T-cell (primary cell): ENCODE results near the gene SYT6. TPM values are rescaled to one million over a fixed set of nuclear protein-coding genes. Genes with fewer than 3 reads are reported as not detected.

Source experiments
- ATAC-seq, 4 experiments: fragments of 200-7000 bp in 3 of 4; fragments of 150-1000 bp in 1 of 4; cut with Tn5 transposase; replicated peaks in 1 of 4; 1 replicate in 3 of 4; 2 replicates in 1 of 4; pipeline ENCODE4 v1.10.0; 2021; ENCODE audit warnings: moderate library complexity in 3 of 4, mild to moderate bottlenecking in 2 of 4, moderate number of reproducible peaks in 1 of 4
- CTCF ChIA-PET, 2 donors: fragments of 300-600 bp; sonication (Branson Sonifier 250); formaldehyde crosslinking; loops; one replicate each; lab custom pipeline; 2022; ENCODE audit warnings: antibody characterized with exemption in 2 of 2; lab: Charles Lee
- POLR2A ChIA-PET, 2 donors: fragments of 300-600 bp; sonication (Branson Sonifier 250); formaldehyde crosslinking; loops; one replicate each; lab custom pipeline; 2022; ENCODE audit warnings: antibody characterized with exemption in 2 of 2; lab: Charles Lee
- DNase-seq, 35 experiments: peaks; one replicate each; pipeline versions ENCODE4 v3.0.0 to v3.0.0-alpha.2; 2013 to 2023
- H3K27ac ChIP-seq: one replicate; pipeline ENCODE4 v1.5.1; 2013; ENCODE audit warnings: low read length
- H3K27me3 ChIP-seq, 2 experiments: replicated peaks in 1 of 2; 1 replicate in 1 of 2; 2 replicates in 1 of 2; pipeline versions ENCODE4 v1.6.1 to v1.7.0; 2013; ENCODE audit warnings: low read length in 1 of 2, mixed read lengths in 1 of 2; ENCODE audit not compliant: control insufficient read depth in 2 of 2, insufficient read depth in 2 of 2; ENCODE audit errors: extremely low read depth in 1 of 2
- H3K36me3 ChIP-seq, 2 donors: 1 replicate in 1 of 2; 2 replicates in 1 of 2; pipeline versions ENCODE4 v1.6.1 to v1.7.0; 2013; ENCODE audit warnings: low read length in 1 of 2; ENCODE audit not compliant: control insufficient read depth in 2 of 2, insufficient read depth in 1 of 2; ENCODE audit errors: extremely low read depth in 1 of 2
- H3K4me1 ChIP-seq, 2 experiments: 1 replicate in 1 of 2; 2 replicates in 1 of 2; pipeline versions ENCODE4 v1.6.1 to v1.7.0; 2013; ENCODE audit warnings: low read length in 2 of 2, mixed read lengths in 1 of 2; ENCODE audit not compliant: insufficient read depth in 2 of 2, control insufficient read depth in 1 of 2; ENCODE audit errors: extremely low read depth in 1 of 2
- H3K4me3 ChIP-seq, 2 donors: 1 replicate in 1 of 2; 2 replicates in 1 of 2; pipeline versions ENCODE4 v1.5.1 to v1.7.0; 2013; ENCODE audit warnings: mild to moderate bottlenecking in 2 of 2, low read length in 1 of 2, moderate library complexity in 1 of 2; ENCODE audit not compliant: control insufficient read depth in 1 of 2; ENCODE audit errors: extremely low read depth in 1 of 2
- H3K9me3 ChIP-seq: 2 replicates; pipeline ENCODE4 v1.7.0; 2013
- H3K27ac Mint-ChIP-seq, 2 donors: one replicate each; pipeline ENCODE4 v1.8.0; 2020 to 2021; ENCODE audit warnings: mild to moderate bottlenecking in 2 of 2, mixed read lengths in 2 of 2
- H3K27me3 Mint-ChIP-seq, 2 donors: one replicate each; pipeline ENCODE4 v1.8.0; 2021 to 2022; ENCODE audit warnings: mixed read lengths in 2 of 2
- H3K36me3 Mint-ChIP-seq: one replicate; pipeline ENCODE4 v1.8.0; 2021; ENCODE audit warnings: mixed read lengths
- H3K4me1 Mint-ChIP-seq, 3 donors: one replicate each; pipeline ENCODE4 v1.8.0; 2020 to 2022; ENCODE audit warnings: mixed read lengths in 3 of 3, mild to moderate bottlenecking in 1 of 3
- H3K4me3 Mint-ChIP-seq, 3 donors: one replicate each; pipeline ENCODE4 v1.8.0; 2020 to 2022; ENCODE audit warnings: mild to moderate bottlenecking in 3 of 3, mixed read lengths in 3 of 3, moderate library complexity in 3 of 3
- H3K9me3 Mint-ChIP-seq, 3 donors: one replicate each; pipeline ENCODE4 v1.8.0; 2020 to 2022; ENCODE audit warnings: mixed read lengths in 3 of 3
- WGBS: methylation state at CpG from one replicate; pipeline ENCODE4 v1.1.5; 2013; ENCODE audit warnings: missing lambda C conversion rate; ENCODE audit not compliant: insufficient coverage; 5-methylcytosine and 5-hydroxymethylcytosine counted together
- total RNA-seq, 35 experiments: library from RNA in 6 of 35; stranded (reverse) in 6 of 35; fragments of 120-200 nt in 1 of 35; gene quantifications; one replicate each; pipeline versions ENCODE4 v1.2.1 to v1.2.4 and lab custom pipeline; 2013 to 2026

The SYT6 gene
- total RNA-seq, 5 donors from 2014 or later (not counting 1 experiment from before 2014, with no cell fraction given) = 0.12 to 0.20 (median 0.18) TPM; not detected in 2

- H3K27ac Mint-ChIP-seq = no peak overlapping the region
- no peak overlapping the region for H3K27ac ChIP-seq
- no peaks in the 10 kb centered on the region for H3K9me3 ChIP-seq
- H3K27me3 ChIP-seq = peaks cover 2 to 21% of the 10 kb centered on the region in 2 experiments
- peaks cover 0 to 3% of the 10 kb centered on the region in 2 experiments for H3K4me1 ChIP-seq
- ATAC-seq = no peak
- no peaks in the 10 kb centered on the region for H3K36me3 ChIP-seq
- peaks cover 0 to 11% (median 3%) of the 10 kb centered on the region in 3 donors for H3K4me1 Mint-ChIP-seq
- H3K4me3 ChIP-seq = no peak overlapping the region
- no peak for DNase-seq
- WGBS = 80% methylated on average over 1 of the region's 5 CpGs
- H3K36me3 Mint-ChIP-seq = no peaks in the 10 kb centered on the region
- H3K9me3 Mint-ChIP-seq = no peaks in the 10 kb centered on the region
- CTCF ChIA-PET = no interaction called here
- no peak overlapping the region for H3K4me3 Mint-ChIP-seq
- POLR2A ChIA-PET = no interaction called here
- peaks cover 38 to 43% of the 10 kb centered on the region in 2 donors for H3K27me3 Mint-ChIP-seq
These were observed 38.7 kb upstream of the SYT6 start for GRCh38 chr1:114192328-114192727.

DNA sequence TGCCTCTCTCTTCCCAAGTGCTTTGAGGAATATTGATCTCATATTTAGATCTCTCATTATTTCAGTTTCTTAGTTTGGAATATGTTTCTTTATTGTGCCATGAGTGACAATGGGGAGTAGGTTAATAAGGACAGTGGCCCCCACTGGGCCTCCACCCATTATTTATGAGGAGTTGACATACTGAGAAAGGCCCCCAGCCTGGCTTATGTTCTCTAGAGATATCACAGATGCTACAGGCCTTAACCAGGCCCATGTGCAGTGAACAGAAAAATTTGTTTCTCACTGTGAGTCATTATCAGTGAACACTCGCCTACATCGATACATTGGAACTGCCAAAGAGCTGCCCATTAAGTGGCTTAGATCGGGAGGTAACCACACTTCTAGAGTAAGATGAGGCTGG, 35.7 kb upstream of the SYT6 start:
- DNase-seq (no peak), ATAC-seq (no peak)
- Mint-ChIP-seq H3K36me3 (no peaks in the 10 kb centered on the region), H3K27ac (no peak overlapping the region), H3K27me3 (peaks cover 20 to 30% of the 10 kb centered on the region in 2 donors), H3K9me3 (no peaks in the 10 kb centered on the region), H3K4me1 (no peaks in the 10 kb centered on the region), H3K4me3 (no peak overlapping the region)
- Histone ChIP-seq H3K27me3 (peaks cover 0 to 11% of the 10 kb centered on the region in 2 experiments), H3K36me3 (no peaks in the 10 kb centered on the region), H3K9me3 (no peaks in the 10 kb centered on the region), H3K4me3 (no peak overlapping the region), H3K27ac (no peak overlapping the region), H3K4me1 (no peaks in the 10 kb centered on the region)
- ChIA-PET POLR2A (no interaction called here), CTCF (no interaction called here)
- 100% methylated on average over 3 of the region's 3 CpGs for WGBS

DNA sequence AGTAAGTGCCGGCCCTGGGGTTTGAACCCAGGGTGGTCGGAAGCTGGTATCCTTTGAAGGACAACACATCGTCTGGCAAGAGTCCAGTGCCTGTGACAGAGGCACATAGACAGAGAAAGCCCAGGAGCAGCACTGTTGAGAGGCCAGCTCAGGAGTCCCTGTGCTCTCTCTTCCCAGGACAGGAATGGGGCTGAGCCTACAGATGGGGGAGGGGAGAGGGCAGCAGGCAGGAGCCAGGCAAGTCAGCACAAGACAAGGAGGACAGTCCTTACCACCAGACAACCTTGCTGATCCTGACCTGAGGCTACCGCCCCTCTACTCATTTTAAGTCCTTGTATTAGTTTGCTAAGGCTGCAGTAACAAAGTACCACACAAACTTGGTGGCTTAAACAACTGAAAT, 27.7 kb upstream of the SYT6 start:
- ChIA-PET POLR2A (no interaction called here), CTCF (no interaction called here)
- H3K4me3 ChIP-seq = no peak overlapping the region
- Mint-ChIP-seq H3K36me3 (no peaks in the 10 kb centered on the region), H3K9me3 (peaks cover 0 to 4% (median 0%) of the 10 kb centered on the region in 3 donors), H3K27me3 (peaks cover 5 to 12% of the 10 kb centered on the region in 2 donors), H3K4me1 (no peaks in the 10 kb centered on the region), H3K27ac (no peak overlapping the region), H3K4me3 (no peak overlapping the region)
- no peak for ATAC-seq
- no peaks in the 10 kb centered on the region for H3K27me3 ChIP-seq
- H3K36me3 ChIP-seq = no peaks in the 10 kb centered on the region
- no peaks in the 10 kb centered on the region for H3K4me1 ChIP-seq
- DNase-seq = no peak
- no peaks in the 10 kb centered on the region for H3K9me3 ChIP-seq
- 89% methylated on average over 3 of the region's 4 CpGs for WGBS
- no peak overlapping the region for H3K27ac ChIP-seq

DNA sequence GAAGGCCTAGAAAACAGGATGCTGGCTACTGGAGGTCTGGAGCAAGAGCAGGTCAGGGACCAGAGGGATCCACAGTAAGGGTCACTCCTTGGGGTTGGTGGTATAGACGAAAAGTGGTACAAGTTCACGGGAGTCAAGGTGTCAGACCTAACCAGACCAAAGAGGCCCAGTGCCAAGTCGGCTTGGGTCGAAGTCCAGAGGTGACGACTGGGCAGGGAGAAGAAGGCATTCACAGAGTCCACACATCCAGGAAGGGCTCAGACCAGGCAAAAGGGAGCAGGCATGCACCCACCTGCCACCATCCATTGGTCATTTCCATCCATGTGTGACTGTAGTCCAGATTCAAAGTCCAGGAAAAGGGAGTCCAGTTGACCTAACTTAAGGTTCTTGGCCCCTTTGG, 27.1 kb upstream of the SYT6 start:
- H3K27ac ChIP-seq = no peak overlapping the region
- peaks cover 0 to 4% (median 0%) of the 10 kb centered on the region in 3 donors for H3K9me3 Mint-ChIP-seq
- CTCF ChIA-PET = no interaction called here

DNA sequence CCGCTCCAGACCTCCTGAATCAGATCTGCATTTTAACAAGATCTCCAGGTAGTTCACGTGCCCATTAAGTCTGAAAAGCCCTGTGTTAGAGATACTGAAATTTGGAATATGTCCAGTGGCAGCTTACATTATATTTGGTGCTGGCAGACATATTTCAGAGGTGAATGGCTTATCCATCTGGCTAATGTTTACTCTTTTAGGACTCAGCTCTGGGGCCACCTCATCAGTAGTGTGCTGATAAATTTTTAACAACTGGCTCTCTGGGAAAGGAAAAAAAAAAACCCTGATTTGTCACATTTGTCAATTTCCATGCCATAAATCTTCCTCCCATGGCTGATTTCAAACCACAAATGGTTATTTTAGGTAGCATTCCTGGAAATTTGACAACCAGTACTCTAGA, 25.3 kb upstream of the SYT6 start:
- H3K4me3 Mint-ChIP-seq = no peak overlapping the region
- POLR2A ChIA-PET = no interaction called here

More for the DNA sequence above, 27.1 kb upstream of the SYT6 start:
- H3K36me3 Mint-ChIP-seq = no peaks in the 10 kb centered on the region
- no peaks in the 10 kb centered on the region for H3K27me3 ChIP-seq
- H3K4me1 Mint-ChIP-seq = no peaks in the 10 kb centered on the region
- no peak for ATAC-seq
- POLR2A ChIA-PET = no interaction called here
- no peak overlapping the region for H3K4me3 Mint-ChIP-seq
- no peak overlapping the region for H3K4me3 ChIP-seq
- H3K4me1 ChIP-seq = no peaks in the 10 kb centered on the region
- peaks cover 5 to 12% of the 10 kb centered on the region in 2 donors for H3K27me3 Mint-ChIP-seq
- DNase-seq = no peak
- H3K27ac Mint-ChIP-seq = no peak overlapping the region
- H3K9me3 ChIP-seq = no peaks in the 10 kb centered on the region
- no peaks in the 10 kb centered on the region for H3K36me3 ChIP-seq
- 100% methylated on average over 1 of the region's 5 CpGs for WGBS

GRCh38 chr1:114177282-114177681, 23.6 kb upstream of the SYT6 start:
- Histone ChIP-seq H3K4me3 (no peak overlapping the region), H3K27me3 (no peaks in the 10 kb centered on the region), H3K4me1 (no peaks in the 10 kb centered on the region), H3K36me3 (no peaks in the 10 kb centered on the region), H3K27ac (no peak overlapping the region), H3K9me3 (no peaks in the 10 kb centered on the region)
- H3K27me3 Mint-ChIP-seq = peaks cover 4 to 5% of the 10 kb centered on the region in 2 donors
- no peak overlapping the region for H3K4me3 Mint-ChIP-seq
- no peaks in the 10 kb centered on the region for H3K4me1 Mint-ChIP-seq
- no peak overlapping the region for H3K27ac Mint-ChIP-seq
- CTCF ChIA-PET = no interaction called here
- H3K9me3 Mint-ChIP-seq = no peaks in the 10 kb centered on the region
- no peaks in the 10 kb centered on the region for H3K36me3 Mint-ChIP-seq
- ATAC-seq = no peak
- POLR2A ChIA-PET = no interaction called here
- no peak for DNase-seq

More for the DNA sequence above, 25.3 kb upstream of the SYT6 start:
- Histone ChIP-seq H3K9me3 (no peaks in the 10 kb centered on the region), H3K4me1 (no peaks in the 10 kb centered on the region), H3K27me3 (no peaks in the 10 kb centered on the region), H3K27ac (no peak overlapping the region), H3K4me3 (no peak overlapping the region), H3K36me3 (no peaks in the 10 kb centered on the region)
- no peak overlapping the region for H3K27ac Mint-ChIP-seq
- DNase-seq = no peak
- no peak for ATAC-seq
- peaks cover 0 to under 1% (median 0%) of the 10 kb centered on the region in 3 donors for H3K9me3 Mint-ChIP-seq
- CTCF ChIA-PET = no interaction called here
- H3K4me1 Mint-ChIP-seq = no peaks in the 10 kb centered on the region
- H3K27me3 Mint-ChIP-seq = peaks cover 4 to 5% of the 10 kb centered on the region in 2 donors
- H3K36me3 Mint-ChIP-seq = no peaks in the 10 kb centered on the region
- WGBS = 100% methylated on average over 1 of the region's 2 CpGs

- Mint-ChIP-seq H3K4me1 (no peaks in the 10 kb centered on the region), H3K27me3 (peaks cover 4 to 5% of the 10 kb centered on the region in 2 donors), H3K9me3 (no peaks in the 10 kb centered on the region), H3K27ac (no peak overlapping the region), H3K36me3 (no peaks in the 10 kb centered on the region), H3K4me3 (no peak overlapping the region)
- Histone ChIP-seq H3K4me3 (no peak overlapping the region), H3K27ac (no peak overlapping the region), H3K4me1 (no peaks in the 10 kb centered on the region), H3K27me3 (no peaks in the 10 kb centered on the region), H3K36me3 (no peaks in the 10 kb centered on the region), H3K9me3 (no peaks in the 10 kb centered on the region)
- ChIA-PET CTCF (no interaction called here), POLR2A (no interaction called here)
- ATAC-seq = no peak
- no peak for DNase-seq
- no CpG with 5 or more reads among the region's 2 CpGs for WGBS
These were observed 22.7 kb upstream of the SYT6 start for GRCh38 chr1:114176366-114176765.
